ENCODE data around the gene SPSB3.
"Not testable (repeated sequence)": the region's sequence is repeated elsewhere in the genome, so short reads cannot be mapped to it uniquely, and the experiment has no call there.

The SPSB3 gene

DNA sequence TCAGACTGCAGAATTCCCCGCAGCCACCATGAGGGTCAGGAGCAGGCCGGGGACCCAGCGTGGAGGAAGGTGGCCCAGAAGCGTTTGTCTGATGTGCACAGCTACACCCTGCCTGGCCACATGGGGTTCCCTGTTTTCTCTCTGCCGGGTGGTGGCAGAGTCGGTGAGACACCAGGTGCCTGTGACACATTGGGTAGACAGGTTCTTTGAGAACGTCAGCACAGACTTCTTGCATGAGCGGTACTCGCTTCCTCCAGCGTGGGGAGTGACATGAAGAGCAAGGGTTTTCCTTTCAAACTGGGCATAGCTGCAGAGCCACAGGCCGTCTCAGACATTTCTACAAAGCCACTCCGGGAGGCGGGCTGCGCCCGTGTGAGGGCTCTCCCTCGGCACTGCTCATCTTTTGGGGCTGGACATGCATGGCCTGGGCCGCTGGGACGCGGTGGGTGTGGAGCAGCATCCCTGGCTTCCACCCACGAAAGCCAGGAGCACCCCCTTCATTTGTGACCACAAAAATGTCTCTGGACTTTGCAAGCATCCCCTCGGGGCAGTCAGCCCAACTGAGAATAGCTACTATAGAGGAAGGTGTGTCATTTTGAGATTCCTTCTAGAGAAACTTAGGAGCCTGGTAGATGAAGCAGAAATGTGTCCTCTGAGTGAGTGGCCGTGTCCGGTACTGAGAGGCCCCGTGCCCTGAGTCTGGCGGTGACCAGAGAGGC lies 37.0 kb downstream of the SPSB3 start:
- in situ Hi-C loops (cut with HindIII; ENCODE audit: low sequenced_read_pairs): no loop called here

DNA sequence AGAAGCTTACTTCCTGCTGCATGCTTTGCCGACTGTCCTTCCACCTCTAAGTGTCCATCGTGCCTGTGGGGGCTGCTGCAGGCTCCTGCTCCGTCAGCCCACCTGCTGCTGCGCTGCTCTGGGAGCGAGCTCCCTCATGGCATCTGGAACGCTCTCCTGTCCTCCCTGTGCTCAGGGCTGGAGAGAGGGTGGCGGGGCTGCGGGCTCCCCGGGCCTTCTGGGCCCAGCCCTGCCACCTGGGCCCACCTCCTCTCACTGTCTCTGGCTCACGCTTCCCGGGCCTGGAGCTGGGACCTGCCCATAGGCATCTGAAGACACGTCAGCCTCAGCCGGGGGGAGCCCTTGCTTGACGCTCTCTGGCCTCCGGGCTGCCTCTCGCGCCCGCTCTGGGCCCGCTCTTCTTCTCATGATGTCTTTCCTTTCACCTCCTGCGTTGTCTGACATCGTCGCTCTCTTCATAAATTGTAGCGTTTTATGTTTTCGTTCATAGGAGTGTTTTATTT lies 38.0 kb downstream of the SPSB3 start:
- in situ Hi-C loops (cut with HindIII; ENCODE audit: low sequenced_read_pairs): no loop called here

DNA sequence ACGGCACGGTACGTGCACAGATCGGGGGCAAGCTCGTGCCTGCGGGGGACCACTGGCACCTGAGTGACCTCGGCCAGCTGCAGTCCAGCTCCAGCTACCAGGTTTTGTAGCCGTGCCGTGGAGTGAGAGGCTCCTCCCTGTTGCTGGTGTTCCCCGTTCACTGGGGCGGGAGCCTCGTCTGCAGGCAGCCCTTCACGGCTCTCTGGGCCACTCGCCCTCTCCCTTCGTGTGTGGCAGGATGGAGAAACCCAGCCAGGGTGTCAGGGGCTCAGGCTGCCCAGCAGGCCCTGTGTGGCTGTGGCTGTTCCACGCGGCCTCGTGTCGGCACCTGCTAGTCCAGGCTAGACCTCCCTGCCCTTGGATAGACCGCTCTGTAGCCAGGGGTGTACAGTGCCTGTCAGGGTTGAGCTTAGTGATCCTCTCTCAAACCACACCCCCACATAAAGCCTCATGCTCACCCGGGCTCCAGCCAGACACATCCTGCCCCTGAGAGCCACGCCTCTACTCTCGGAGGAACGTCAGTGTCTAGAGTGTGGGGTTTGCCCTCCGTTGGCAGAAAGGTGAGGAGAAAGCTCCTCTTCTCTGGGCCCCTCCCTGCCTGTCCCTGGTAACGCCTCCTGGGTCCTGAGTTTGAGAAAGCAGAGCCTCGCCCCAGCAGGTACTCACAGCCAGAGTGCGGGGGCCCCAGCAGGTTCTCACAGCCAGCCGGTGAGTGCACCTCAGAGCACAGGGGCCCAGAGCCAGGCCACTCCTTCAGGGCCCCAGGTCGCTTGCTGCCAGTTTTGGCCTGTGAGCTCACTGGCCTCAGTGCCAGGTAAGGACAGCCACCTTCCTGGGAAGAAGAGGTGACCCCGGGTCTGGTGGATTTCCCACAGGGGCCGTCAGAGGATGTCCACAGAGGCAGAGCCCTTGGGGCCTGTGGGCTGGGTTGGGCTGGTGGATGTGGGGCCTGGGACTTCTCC lies 38.7 kb downstream of the SPSB3 start:
- in situ Hi-C loops (cut with HindIII; ENCODE audit: low sequenced_read_pairs): no loop called here

DNA sequence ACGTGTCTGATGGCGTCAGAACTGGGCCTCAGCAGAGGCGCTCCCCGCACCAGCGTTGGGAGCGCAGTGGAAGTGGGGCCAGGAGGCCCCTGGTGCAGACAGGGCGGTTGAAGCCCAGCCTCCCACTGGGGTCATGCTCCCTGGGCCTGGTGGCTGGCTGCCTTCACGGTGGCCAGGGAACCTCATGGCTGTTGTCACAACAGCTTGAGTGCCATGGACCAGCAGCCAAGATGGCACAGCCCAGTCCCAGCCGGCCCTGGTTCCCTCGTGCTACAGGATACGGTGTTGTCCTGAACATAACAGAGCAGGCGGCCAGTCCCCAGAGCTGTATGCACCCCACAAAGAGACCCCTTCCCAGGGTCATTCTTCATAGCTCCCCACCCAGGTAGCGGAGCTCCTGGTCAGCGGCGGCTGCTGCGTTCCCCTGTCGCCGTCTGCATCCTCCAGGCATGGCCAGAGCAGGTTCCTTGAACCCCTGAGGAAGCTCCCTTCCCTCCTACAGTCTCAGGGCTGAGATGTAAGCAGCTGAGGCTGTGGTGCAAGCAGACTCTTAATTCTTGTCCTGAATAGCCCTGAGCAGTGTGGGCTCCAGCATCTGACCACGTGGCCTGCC lies 40.7 kb downstream of the SPSB3 start:
- in situ Hi-C loops (cut with HindIII; ENCODE audit: low sequenced_read_pairs): no loop called here

DNA sequence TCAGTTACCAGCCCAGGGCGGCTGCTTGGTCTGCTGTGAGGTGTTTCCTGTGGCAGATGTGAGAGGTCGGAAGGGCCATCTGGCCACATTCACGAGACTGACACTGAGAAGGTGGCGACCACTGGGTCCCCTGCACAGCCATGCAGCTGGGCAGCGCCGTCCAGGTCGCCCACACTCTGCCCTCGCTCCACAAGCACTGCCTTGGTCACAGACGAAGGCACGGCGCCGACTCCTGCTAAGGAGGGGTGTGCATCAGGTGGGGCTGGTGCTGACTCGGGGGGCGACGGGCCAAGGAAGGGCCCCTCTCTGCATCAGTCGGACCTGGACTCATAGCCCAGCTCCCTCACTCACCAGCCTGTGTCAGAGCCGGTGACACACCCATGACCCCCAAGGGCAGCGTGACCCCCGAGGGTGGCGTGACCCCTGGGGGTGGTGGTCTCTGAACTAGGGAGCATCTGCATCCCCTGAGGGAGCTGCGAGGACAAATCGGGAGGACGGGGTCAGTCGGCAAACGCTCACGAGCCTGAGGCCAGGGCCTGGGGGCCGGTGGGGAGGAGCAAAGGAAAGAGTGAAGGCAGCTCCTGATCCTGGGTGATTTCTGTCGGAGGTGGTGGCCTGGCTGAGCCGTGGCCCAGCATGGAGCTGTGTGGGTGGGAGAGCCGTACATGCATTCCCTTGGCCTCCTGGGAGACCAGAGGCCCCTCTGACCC lies 41.4 kb downstream of the SPSB3 start:
- in situ Hi-C loops (cut with HindIII; ENCODE audit: low sequenced_read_pairs): no loop called here

DNA sequence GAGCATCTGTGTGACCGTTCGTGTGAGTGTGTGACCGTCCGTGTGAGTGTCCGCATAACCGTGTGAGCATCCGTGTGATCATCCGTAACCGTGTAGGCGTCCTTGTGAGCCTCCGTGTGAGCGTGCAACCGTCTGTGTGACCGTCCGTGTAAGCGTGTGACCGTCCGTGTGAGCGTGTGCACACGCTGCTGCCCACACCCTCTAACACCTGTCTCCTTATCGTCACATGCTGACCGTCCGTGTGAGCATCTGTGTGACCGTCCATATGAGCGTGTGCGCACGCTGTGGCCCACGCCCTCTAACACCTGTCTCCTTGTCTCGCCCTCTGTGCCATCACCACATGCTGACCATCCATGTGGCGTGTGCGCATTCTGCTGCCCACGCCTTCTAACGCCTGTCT lies 42.1 kb downstream of the SPSB3 start:
- in situ Hi-C loops (cut with HindIII; ENCODE audit: low sequenced_read_pairs): no loop called here

DNA sequence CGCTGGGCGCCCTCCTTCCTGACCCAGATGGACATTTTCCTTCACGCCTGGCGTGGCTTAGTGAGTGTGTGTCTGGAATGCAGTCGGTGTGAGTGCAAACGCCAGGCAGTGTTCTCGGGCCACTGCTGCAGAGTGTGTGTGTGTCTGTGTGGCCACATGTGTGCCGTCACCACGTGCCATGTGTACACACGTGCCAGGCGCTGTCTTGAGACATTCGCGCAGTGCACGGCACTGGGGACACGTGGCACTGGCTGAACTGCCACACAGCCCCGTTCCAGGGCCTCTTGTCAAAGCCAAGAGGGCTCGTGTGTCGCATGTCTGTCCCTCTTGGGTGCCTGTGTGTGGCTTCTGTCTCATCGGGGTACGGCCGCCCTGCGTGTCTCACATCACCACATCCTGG lies 47.6 kb downstream of the SPSB3 start:
- in situ Hi-C loops (cut with HindIII; ENCODE audit: low sequenced_read_pairs): no loop called here

DNA sequence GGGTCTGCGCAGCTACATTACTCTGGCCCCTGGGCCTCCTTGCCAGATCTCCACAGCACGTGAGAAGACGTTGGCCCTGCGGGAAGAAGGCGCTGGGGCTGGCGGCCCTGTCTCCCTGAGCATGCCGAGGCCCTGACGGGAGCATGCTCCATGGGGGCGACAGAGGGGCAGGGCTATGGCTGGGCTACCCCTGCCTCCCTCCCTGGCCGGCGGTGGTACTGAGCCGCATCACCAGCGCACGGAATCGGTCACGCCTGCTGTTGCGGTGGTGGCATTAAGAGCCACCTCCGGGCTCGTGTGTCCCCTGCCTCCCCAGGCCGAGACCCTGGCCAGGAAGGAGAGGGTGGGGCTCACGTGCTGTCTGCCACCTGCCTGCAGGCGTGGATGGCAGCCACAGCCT lies 48.2 kb downstream of the SPSB3 start:
- in situ Hi-C loops (cut with HindIII; ENCODE audit: low sequenced_read_pairs): no loop called here

DNA sequence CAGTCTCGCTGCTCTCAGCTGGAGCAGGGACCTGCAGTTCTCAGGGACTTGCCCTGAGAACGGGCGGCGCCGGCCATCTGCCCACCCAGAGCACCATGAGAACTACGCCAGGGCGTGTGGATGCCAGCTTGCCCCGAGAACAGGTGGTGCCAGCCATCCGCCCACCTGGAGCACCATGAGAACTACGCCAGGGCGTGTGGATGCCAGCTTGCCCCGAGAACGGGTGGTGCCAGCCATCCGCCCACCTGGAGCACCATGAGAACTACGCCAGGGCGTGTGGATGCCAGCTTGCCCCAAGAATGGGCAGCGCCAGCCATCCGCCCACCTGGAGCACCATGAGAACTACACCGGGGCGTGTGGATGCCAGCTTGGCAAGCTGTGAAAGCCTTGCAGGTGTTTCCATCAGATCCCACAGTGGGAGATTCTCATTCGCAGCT lies 49.8 kb downstream of the SPSB3 start:
- in situ Hi-C loops (cut with HindIII; ENCODE audit: low sequenced_read_pairs): not testable (repeated sequence)

DNA sequence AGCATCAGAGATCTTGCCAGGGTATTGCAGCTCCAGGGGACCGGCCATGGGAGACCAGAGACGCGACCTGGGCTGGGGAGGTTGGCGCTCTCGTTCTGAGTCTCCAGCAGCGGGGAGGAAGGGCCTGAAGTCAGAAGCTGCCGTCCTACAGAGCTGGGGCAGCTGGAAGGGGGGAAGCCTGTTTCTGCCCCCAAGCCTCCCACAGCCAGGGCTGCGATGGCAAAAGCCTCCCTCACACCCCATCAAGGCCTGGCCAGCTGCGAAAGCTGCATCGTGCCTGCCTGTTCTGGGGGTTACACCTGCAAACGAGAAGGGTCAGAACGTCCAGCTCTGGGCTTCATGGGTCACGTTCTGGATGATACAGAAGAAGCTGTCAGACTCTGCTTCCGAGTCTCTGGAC lies 50.3 kb downstream of the SPSB3 start:
- in situ Hi-C loops (cut with HindIII; ENCODE audit: low sequenced_read_pairs): no loop called here

DNA sequence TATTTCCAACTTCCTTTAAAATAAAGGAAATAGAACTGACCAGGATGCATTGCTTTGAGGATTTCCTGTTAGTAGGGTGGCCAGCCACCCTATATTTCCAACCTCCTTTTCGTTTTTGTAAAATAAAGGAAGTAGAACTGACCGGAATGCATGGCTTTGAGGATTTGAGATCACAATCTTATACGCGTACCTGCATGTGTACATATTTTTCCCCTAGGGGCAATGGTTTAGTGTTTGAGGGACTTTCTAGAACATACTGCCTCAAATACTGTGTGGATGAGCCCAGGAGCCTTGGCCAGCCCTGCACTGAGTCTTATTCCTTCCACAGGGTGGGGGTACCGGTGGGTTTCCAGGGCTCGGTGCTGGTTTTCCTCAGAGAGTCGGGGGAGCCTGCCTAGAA lies 50.8 kb downstream of the SPSB3 start:
- in situ Hi-C loops (cut with HindIII; ENCODE audit: low sequenced_read_pairs): no loop called here

DNA sequence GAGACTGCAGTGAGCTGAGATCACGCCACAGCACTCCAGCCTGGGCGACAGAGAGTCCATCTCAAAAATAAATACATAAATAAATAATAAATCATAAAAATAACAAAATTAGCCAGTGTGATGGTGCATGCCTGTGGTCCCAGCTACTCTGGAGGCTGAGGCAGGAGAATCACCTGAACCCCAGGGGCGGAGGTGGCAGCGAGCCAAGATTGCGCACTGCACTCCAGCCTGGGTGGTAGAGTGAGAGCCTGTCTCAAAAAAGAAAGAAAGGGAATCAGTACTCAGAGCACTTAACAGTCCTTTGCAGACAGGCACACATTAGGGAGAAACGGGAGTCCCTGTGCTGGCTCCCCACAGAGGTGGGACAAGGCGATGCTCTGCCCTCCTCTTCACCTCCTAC lies 51.3 kb downstream of the SPSB3 start:
- in situ Hi-C loops (cut with HindIII; ENCODE audit: low sequenced_read_pairs): no loop called here

DNA sequence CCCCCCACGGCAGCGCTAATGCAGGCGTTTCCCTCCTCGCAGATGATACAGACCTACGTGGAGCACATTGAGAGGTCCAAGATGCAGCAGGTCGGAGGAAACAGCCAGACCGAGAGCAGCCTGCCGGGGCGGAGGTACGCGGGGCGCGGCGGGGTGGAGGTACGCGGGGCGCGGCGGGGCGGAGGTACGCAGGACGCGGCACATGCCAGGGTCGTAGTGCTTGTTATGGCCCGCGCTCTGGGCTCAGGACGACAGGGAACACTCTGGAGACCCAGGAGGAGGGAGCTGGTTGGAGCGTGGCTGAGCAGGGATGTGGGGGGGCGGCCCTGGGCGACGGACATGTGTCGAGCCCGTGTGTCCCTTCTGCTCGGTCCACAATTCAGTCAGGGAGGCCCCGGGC lies 52.9 kb downstream of the SPSB3 start:
- in situ Hi-C loops (cut with HindIII; ENCODE audit: low sequenced_read_pairs): no loop called here

DNA sequence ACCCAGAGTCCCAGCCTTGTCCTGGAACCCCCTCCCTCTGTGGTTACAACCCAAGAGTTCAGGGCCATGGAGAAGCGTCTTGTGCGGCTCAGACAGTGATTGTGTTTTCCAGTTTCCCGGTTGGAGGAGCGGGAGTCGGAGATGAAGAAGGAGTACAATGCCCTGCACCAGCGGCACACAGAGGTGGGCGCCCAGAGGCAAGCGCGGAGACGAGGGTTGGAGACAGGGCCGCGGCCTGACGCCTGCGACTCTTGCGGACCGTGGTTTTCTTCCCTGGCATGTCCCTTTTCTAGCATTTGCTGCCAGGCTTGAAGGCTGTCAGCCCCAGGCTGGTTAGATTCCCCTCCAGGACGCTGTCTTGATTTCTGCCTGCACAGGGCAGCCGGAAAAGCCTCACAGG lies 53.3 kb downstream of the SPSB3 start:
- in situ Hi-C loops (cut with HindIII; ENCODE audit: low sequenced_read_pairs): no loop called here

DNA sequence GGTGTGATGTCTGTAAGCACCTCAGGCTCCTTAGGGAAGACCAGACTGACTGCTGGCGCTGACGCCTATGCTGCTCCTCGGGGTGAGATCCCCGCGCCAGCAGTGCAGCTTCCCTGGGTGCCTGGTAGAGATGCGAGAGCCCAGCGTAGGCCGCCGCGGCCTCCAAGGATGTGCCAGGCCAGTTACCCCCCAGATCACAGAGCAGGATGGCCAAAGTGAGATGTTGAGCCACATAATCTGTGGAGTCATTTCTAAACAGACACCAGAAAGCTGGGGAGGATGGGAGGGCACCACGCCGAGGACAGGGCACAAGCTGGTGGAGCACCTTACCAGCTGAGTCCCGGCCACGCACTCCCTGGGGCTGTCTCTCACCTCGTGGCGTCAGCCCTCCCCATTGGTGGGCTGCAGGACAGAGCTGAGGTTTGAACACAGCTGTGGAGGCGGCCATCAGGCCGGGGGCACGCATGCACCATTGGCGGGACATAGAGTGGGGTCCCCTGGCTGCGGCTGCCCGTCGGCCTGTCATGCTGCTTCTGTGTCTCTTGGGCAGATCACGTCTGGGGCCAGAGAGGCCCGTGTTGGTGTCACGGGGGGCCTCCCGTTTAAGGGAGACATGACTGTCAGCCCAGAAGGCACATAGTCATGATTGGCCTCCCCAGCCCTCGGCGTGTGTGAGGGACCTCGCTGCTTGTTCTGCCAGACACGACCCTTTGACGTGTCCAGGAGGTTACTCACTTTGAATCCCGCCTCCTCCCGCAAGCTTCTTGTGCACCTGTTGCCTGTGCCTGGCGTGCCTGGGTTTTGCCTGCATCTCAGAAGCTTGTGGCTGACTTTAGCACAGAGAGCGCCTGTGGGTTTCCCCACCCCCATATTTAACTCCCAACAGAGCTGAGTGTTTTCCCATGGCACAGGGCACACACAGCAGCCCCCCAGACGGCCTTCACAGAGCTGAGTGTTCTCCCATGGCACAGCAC lies 54.4 kb downstream of the SPSB3 start:
- in situ Hi-C loops (cut with HindIII; ENCODE audit: low sequenced_read_pairs): no loop called here

All from endothelial cell of hepatic sinusoid (primary cell).